Glomerular endothelial cell (primary cell): Measurements from ENCODE around the gene ZNF598. TPM values are rescaled to one million over a fixed set of nuclear protein-coding genes. Genes with fewer than 3 reads are reported as not detected.
"Not testable (repeated sequence)": the region's sequence is repeated elsewhere in the genome, so short reads cannot be mapped to it uniquely, and the experiment has no call there.

ENCODE experiments used
- DNase-seq: peaks from one replicate; pipeline ENCODE4 v3.0.0-alpha.2; 2011; ENCODE audit warnings: low read depth, low spot score; ENCODE audit errors: extremely low read depth
- total RNA-seq: library from RNA; depleted of rRNA; stranded (reverse); fragments of >200 nt; gene quantifications from 2 replicates; pipeline ENCODE4 v1.2.3, GENCODE V29; 2015

ZNF598 gene
- total RNA-seq, 1 donor from 2014 or later = 83.9 TPM

- DNase-seq = no peak
Observed at GRCh38 chr16:1961651-1962067, 48.0 kb downstream of the ZNF598 start.

GRCh38 chr16:1960665-1961630, 48.7 kb downstream of the ZNF598 start:
- DNase-seq = no peak

- DNase-seq = no peak
Observed at GRCh38 chr16:1959269-1960039, 50.2 kb downstream of the ZNF598 start, which contains the start of gene NDUFB10. Gene NDUFB10, plus strand, starts transcription at chr16:1959538. Its CDS starts 87 bp downstream, at chr16:1959625.

DNA sequence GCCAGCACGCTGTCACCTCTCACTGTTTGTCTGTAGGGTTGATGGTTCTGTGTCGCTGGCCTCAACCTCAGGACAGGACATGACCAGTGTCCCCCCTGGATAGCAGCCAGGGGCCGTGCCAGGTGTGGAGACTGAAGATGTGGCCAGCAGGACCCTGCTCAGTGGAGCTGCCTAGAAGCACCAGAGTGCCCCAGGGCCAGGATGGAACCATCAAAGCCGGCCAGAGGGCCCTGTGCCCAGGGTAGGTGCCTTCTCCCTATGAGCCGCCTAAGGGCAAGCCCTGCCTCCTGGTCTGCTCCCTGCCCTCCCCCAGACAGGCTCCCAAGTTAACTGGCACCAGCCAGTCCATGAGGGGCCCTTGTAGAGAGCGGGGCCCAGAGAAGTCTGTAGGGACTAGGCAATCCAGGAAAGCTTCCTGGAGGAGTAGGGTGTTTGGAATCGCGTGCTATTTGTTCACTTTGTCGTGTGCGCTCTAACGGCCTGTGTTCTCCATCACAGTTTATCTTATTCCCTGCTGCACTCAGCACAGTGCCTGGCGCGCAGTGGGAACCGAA, 50.8 kb downstream of the ZNF598 start:
- no peak for DNase-seq

GRCh38 chr16:1958143-1958491, 51.5 kb downstream of the ZNF598 start:
- DNase-seq = not testable (repeated sequence)

GRCh38 chr16:1957434-1958142, 52.0 kb downstream of the ZNF598 start:
- not testable (repeated sequence) for DNase-seq

GRCh38 chr16:1953734-1954133, 55.9 kb downstream of the ZNF598 start:
- no peak for DNase-seq

GRCh38 chr16:1950559-1950958, 59.1 kb downstream of the ZNF598 start:
- no peak for DNase-seq

GRCh38 chr16:1950047-1950446, 59.6 kb downstream of the ZNF598 start:
- no peak for DNase-seq

GRCh38 chr16:1949507-1949906, 60.1 kb downstream of the ZNF598 start:
- no peak for DNase-seq

Other genes starting within 250 kb of the ZNF598 start
- 70.4 and 72.6 TPM in 2 replicates for gene NME3, start 238.3 kb downstream of the ZNF598 start, total RNA-seq
- 6.1 and 8.8 TPM in 2 replicates for gene EME2, start 237.0 kb downstream of the ZNF598 start, total RNA-seq
- gene MRPS34, start 236.7 kb downstream of the ZNF598 start, total RNA-seq = 105 and 120 TPM in 2 replicates
- 36.2 and 63.6 TPM in 2 replicates for gene SPSB3, start 227.2 kb downstream of the ZNF598 start, total RNA-seq
- gene NUBP2, start 226.9 kb downstream of the ZNF598 start, total RNA-seq = 114 and 135 TPM in 2 replicates
- gene IGFALS, start 216.1 kb downstream of the ZNF598 start, total RNA-seq = not detected in 2 replicates
- gene HAGH, start 183.0 kb downstream of the ZNF598 start, total RNA-seq = 91.5 and 116 TPM in 2 replicates
- 60.7 and 62.9 TPM in 2 replicates for gene FAHD1, start 182.6 kb downstream of the ZNF598 start, total RNA-seq
- gene MEIOB, start 137.7 kb downstream of the ZNF598 start, total RNA-seq = 0.10 and 0.88 TPM in 2 replicates
- gene HS3ST6, start 91.4 kb downstream of the ZNF598 start, total RNA-seq = not detected in 2 replicates
- gene MSRB1, start 66.6 kb downstream of the ZNF598 start, total RNA-seq = 12.8 and 18.4 TPM in 2 replicates
- not detected in 2 replicates for gene RPL3L, start 55.1 kb downstream of the ZNF598 start, total RNA-seq
- gene NDUFB10, start 50.3 kb downstream of the ZNF598 start, total RNA-seq = 262 and 265 TPM in 2 replicates
- gene RPS2, start 45.0 kb downstream of the ZNF598 start, total RNA-seq = 2,366 and 3,192 TPM in 2 replicates
- gene RNF151, start 43.0 kb downstream of the ZNF598 start, total RNA-seq = not detected in 2 replicates
- 50.7 and 59.4 TPM in 2 replicates for gene TBL3, start 37.8 kb downstream of the ZNF598 start, total RNA-seq
- gene NOXO1, start 28.4 kb downstream of the ZNF598 start, total RNA-seq = 0.58 TPM in 1 of 2 replicates, not detected in the other
- 18.7 and 22.2 TPM in 2 replicates for gene GFER, start 25.6 kb downstream of the ZNF598 start, total RNA-seq
- 5.6 and 9.6 TPM in 2 replicates for gene SYNGR3, start 19.9 kb downstream of the ZNF598 start, total RNA-seq
- gene NPW, start 10.0 kb upstream of the ZNF598 start, total RNA-seq = 0.35 and 1.0 TPM in 2 replicates
- gene NHERF2, start 17.1 kb upstream of the ZNF598 start, total RNA-seq = 49.5 and 94.2 TPM in 2 replicates
- gene NTHL1, start 38.0 kb upstream of the ZNF598 start, total RNA-seq = 22.6 and 30.5 TPM in 2 replicates
- gene TSC2, start 38.2 kb upstream of the ZNF598 start, total RNA-seq = 56.5 and 83.0 TPM in 2 replicates
- 62.4 and 147 TPM in 2 replicates for gene PKD1, start 126.1 kb upstream of the ZNF598 start, total RNA-seq
- gene RAB26, start 138.8 kb upstream of the ZNF598 start, total RNA-seq = 0.48 and 1.3 TPM in 2 replicates
- 88.4 and 102 TPM in 2 replicates for gene TRAF7, start 146.0 kb upstream of the ZNF598 start, total RNA-seq
- 0.10 and 0.18 TPM in 2 replicates for gene CASKIN1, start 186.8 kb upstream of the ZNF598 start, total RNA-seq
- 63.4 and 63.9 TPM in 2 replicates for gene MLST8, start 195.6 kb upstream of the ZNF598 start, total RNA-seq
- 3.5 and 3.7 TPM in 2 replicates for gene BRICD5, start 201.0 kb upstream of the ZNF598 start, total RNA-seq
- gene PGP, start 205.0 kb upstream of the ZNF598 start, total RNA-seq = 21.0 and 24.9 TPM in 2 replicates
- 35.1 and 37.5 TPM in 2 replicates for gene E4F1, start 213.8 kb upstream of the ZNF598 start, total RNA-seq
- 0.10 and 0.82 TPM in 2 replicates for gene DNASE1L2, start 226.6 kb upstream of the ZNF598 start, total RNA-seq
- 37.2 and 37.6 TPM in 2 replicates for gene ECI1, start 241.8 kb upstream of the ZNF598 start, total RNA-seq